HCT116 (cell line): ENCODE data around the gene CFAP221. TPM values are rescaled to one million over a fixed set of nuclear protein-coding genes. Genes with fewer than 3 reads are reported as not detected.

ENCODE experiments used
- ATAC-seq: fragments of 200-7000 bp; cut with Tn5 transposase; 2 replicates; pipeline ENCODE4 v1.9.1; 2020; ENCODE audit warnings: mild to moderate bottlenecking, moderate library complexity
- BruUV-seq: library from RNA; stranded (reverse); fragments of 400-500 nt; replicated peaks from 2 replicates; lab custom pipeline; 2021; lab: Mats Ljungman, UMichigan
- CTCF ChIA-PET: fragments of 300-600 bp; sonication (Branson Sonifier 250); formaldehyde crosslinking; loops from one replicate; lab custom pipeline; 2021; ENCODE audit warnings: antibody characterized with exemption; lab: Charles Lee
- POLR2A ChIA-PET: fragments of 300-600, 350-600 bp; sonication (Branson Sonifier 250); formaldehyde crosslinking; loops from one replicate; lab custom pipeline; 2021; ENCODE audit warnings: antibody characterized with exemption; lab: Charles Lee
- RAD21 ChIA-PET, 2 experiments: fragments of 300-600 bp; sonication (Branson Sonifier 250); formaldehyde crosslinking; loops; one replicate each; lab custom pipeline; 2023; ENCODE audit warnings: low total read pairs in 2 of 2; ENCODE audit not compliant: uncharacterized antibody in 2 of 2, unreplicated experiment in 2 of 2, low non-redundant PET in 1 of 2; lab: Charles Lee
- DNase-seq: peaks from one replicate; pipeline ENCODE4 v3.0.0-alpha.2; 2010; ENCODE audit warnings: low read depth, low spot score
- H2AFZ ChIP-seq: fragments of 200-600 bp; shearing (Covaris generic), sonication (generic); 2 replicates; pipeline ENCODE4 v1.6.1; 2017; ENCODE audit warnings: low read depth, mixed run types, mixed read lengths, antibody characterized with exemption, low read length; ENCODE audit not compliant: poor library complexity, severe bottlenecking
- H3K27ac ChIP-seq: 2 replicates; pipeline ENCODE4 v1.5.1; 2012; ENCODE audit warnings: low read depth, low read length
- H3K27me3 ChIP-seq: fragments of 200-600 bp; sonication (generic); 2 replicates; pipeline ENCODE4 v1.6.1; 2016; ENCODE audit warnings: mixed run types, low read length, mixed read lengths; ENCODE audit not compliant: insufficient read depth
- H3K36me3 ChIP-seq, 2 experiments: fragments of 200-500 bp in 1 of 2; fragments of 200-600 bp in 1 of 2; sonication (Bioruptor generic) in 1 of 2; sonication (generic) in 1 of 2; 2 replicates each; pipeline versions ENCODE4 v1.5.1 to v1.6.1; 2014 to 2016; ENCODE audit warnings: low read length in 2 of 2, inconsistent platforms in 1 of 2, mixed read lengths in 1 of 2, mixed run types in 1 of 2; ENCODE audit not compliant: insufficient read depth in 2 of 2, control insufficient read depth in 1 of 2
- H3K4me1 ChIP-seq, 2 experiments: fragments of 200-600 bp in 1 of 2; sonication (generic) in 1 of 2; 2 replicates each; pipeline versions ENCODE4 v1.5.1 to v1.6.1; 2012 to 2017; ENCODE audit warnings: low read length in 2 of 2, inconsistent platforms in 1 of 2, mild to moderate bottlenecking in 1 of 2, mixed read lengths in 1 of 2, mixed run types in 1 of 2, moderate library complexity in 1 of 2; ENCODE audit not compliant: insufficient read depth in 2 of 2, control insufficient read depth in 1 of 2
- H3K4me2 ChIP-seq: fragments of 200-600 bp; sonication (generic); 2 replicates; pipeline ENCODE4 v1.6.1; 2017; ENCODE audit warnings: mixed run types, low read length, mixed read lengths
- H3K4me3 ChIP-seq, 2 experiments: fragments of 200-600 bp in 1 of 2; sonication (generic) in 1 of 2; replicated peaks in 1 of 2; 2 replicates each; pipeline ENCODE4 v1.5.1; 2011 to 2016; ENCODE audit warnings: low read length in 2 of 2, control low read depth in 1 of 2, low read depth in 1 of 2, mild to moderate bottlenecking in 1 of 2, mixed read lengths in 1 of 2, mixed run types in 1 of 2
- H3K79me2 ChIP-seq: fragments of 200-600 bp; sonication (generic); 2 replicates; pipeline ENCODE4 v1.6.1; 2017; ENCODE audit warnings: mild to moderate bottlenecking, mixed run types, low read length, moderate library complexity, mixed read lengths; ENCODE audit not compliant: insufficient read depth
- H3K9ac ChIP-seq: fragments of 200-600 bp; sonication (generic); 2 replicates; pipeline ENCODE4 v1.6.1; 2016; ENCODE audit warnings: low read length, mixed read lengths
- H3K9me2 ChIP-seq: fragments of 200-600 bp; sonication (generic), shearing (Covaris generic); 2 replicates; pipeline ENCODE4 v1.6.1; 2017; ENCODE audit warnings: mixed run types, mild to moderate bottlenecking, moderate library complexity; ENCODE audit not compliant: insufficient read depth
- H3K9me3 ChIP-seq, 2 experiments: fragments of 200-500 bp in 1 of 2; fragments of 200-600 bp in 1 of 2; sonication (Bioruptor generic) in 1 of 2; sonication (generic) in 1 of 2; 2 replicates each; pipeline ENCODE4 v1.6.1; 2014 to 2017; ENCODE audit warnings: low read length in 2 of 2, mixed read lengths in 2 of 2, inconsistent platforms in 1 of 2, low read depth in 1 of 2, mild to moderate bottlenecking in 1 of 2, mixed run types in 1 of 2, moderate library complexity in 1 of 2; ENCODE audit not compliant: control insufficient read depth in 1 of 2, insufficient read depth in 1 of 2
- H4K20me1 ChIP-seq: fragments of 200-600 bp; sonication (generic), shearing (Covaris generic); 2 replicates; pipeline ENCODE4 v1.6.1; 2017; ENCODE audit warnings: mixed run types, mild to moderate bottlenecking, moderate library complexity; ENCODE audit not compliant: insufficient read depth
- CBX3 ChIP-seq: IDR thresholded peaks from 2 replicates; pipeline ENCODE4 v1.6.1; 2012; ENCODE audit warnings: low read depth
- EGR1 ChIP-seq: IDR thresholded peaks from 2 replicates; pipeline ENCODE4 v1.6.1; 2012; ENCODE audit warnings: low read depth
- JUND ChIP-seq: IDR thresholded peaks from 2 replicates; pipeline ENCODE4 v1.6.1; 2012
- MAX ChIP-seq: IDR thresholded peaks from 2 replicates; pipeline ENCODE4 v1.6.1; 2012
- REST ChIP-seq: IDR thresholded peaks from 2 replicates; pipeline ENCODE4 v1.6.1; 2012; ENCODE audit warnings: low read depth
- SIN3A ChIP-seq: IDR thresholded peaks from 2 replicates; pipeline ENCODE4 v1.6.1; 2012; ENCODE audit warnings: low read depth
- SP1 ChIP-seq: IDR thresholded peaks from 2 replicates; pipeline ENCODE4 v1.6.1; 2012; ENCODE audit warnings: low read depth
- ZBTB33 ChIP-seq: IDR thresholded peaks from 2 replicates; pipeline ENCODE4 v1.6.1; 2011; ENCODE audit warnings: mild to moderate bottlenecking, low read length, moderate library complexity; ENCODE audit not compliant: insufficient replicate concordance; ENCODE audit errors: extremely low read depth
- intact Hi-C: fragments of 100-400 bp; cut with micrococcal nuclease; formaldehyde crosslinking; loops from 2 replicates; pipeline ENCODE4 v1.10.0; 2022
- total RNA-seq: library from RNA; stranded (reverse); gene quantifications from one replicate; pipeline ENCODE4 v1.2.1, GENCODE V29; 2021; ENCODE audit not compliant: unreplicated experiment

Gene CFAP221
- total RNA-seq, 1 experiment from 2014 or later, result 0.96 TPM

GRCh38 chr2:119703526-119703925 is 159.3 kb downstream of the CFAP221 start:
- RAD21 ChIA-PET, result interaction anchor here (0.6 to 0.7 kb wide), 4 partner anchors 318 to 471 kb away, joined by 3 to 4 read pairs (median 3); no protein-coding TSS in a partner anchor
- no peaks in the 10 kb centered on the region for H4K20me1 ChIP-seq
- no peaks in the 10 kb centered on the region for H3K27me3 ChIP-seq
- H3K9me3 ChIP-seq, result peaks cover 0 to 10% of the 10 kb centered on the region in 2 experiments; a peak in 1 of 4 replicates
- H3K36me3 ChIP-seq, result no peaks in the 10 kb centered on the region
- H3K9me2 ChIP-seq, result no peaks in the 10 kb centered on the region
- no peak overlapping the region for H3K4me3 ChIP-seq
- H3K9ac ChIP-seq, result no peak overlapping the region
- TF ChIP-seq CBX3 (no peak), REST (no peak), SP1 (no peak), SIN3A (no peak), JUND (no peak)
- POLR2A ChIA-PET, result no interaction called here
- CTCF ChIA-PET, result interaction anchor here (0.7 to 1.3 kb wide), 16 partner anchors 14 to 610 kb away, joined by 3 to 26 read pairs (median 4); partner anchors contain the start of genes TMEM177 and TMEM185B
- H3K27ac ChIP-seq, result no peak overlapping the region
- no TSS peak for BruUV-seq
- H3K79me2 ChIP-seq, result no peaks in the 10 kb centered on the region
- DNase-seq, result no peak
- H3K4me1 ChIP-seq, result peaks cover 0 to 5% of the 10 kb centered on the region in 2 experiments; a peak in 1 of 4 replicates
- ATAC-seq, result no peak
- no peak overlapping the region for H2AFZ ChIP-seq
- H3K4me2 ChIP-seq, result no peak overlapping the region
- intact Hi-C loops, result loop anchor here (1.0 to 10.0 kb wide), 5 partner anchors 120 to 974 kb away; partner anchors contain the start of gene EPB41L5

- intact Hi-C loops, result loop anchor here (5.0 to 10.0 kb wide), 3 partner anchors 310 to 973 kb away; partner anchors contain the start of gene EPB41L5
Measured at GRCh38 chr2:119704670-119705120, 160.4 kb downstream of the CFAP221 start.

More at GRCh38 chr2:119704670-119705120, 160.4 kb downstream of the CFAP221 start:
- no peak for TF ChIP-seq MAX
- TF ChIP-seq ZBTB33, result no peak
- TF ChIP-seq EGR1, result no peak
- no peak for TF ChIP-seq SIN3A
- Histone ChIP-seq H3K9me3 (peaks cover 0 to 10% of the 10 kb centered on the region in 2 experiments; a peak in 1 of 4 replicates), H2AFZ (no peak overlapping the region), H3K9ac (no peak overlapping the region), H3K9me2 (no peaks in the 10 kb centered on the region), H3K36me3 (no peaks in the 10 kb centered on the region), H4K20me1 (no peaks in the 10 kb centered on the region), H3K27ac (no peak overlapping the region), H3K4me2 (no peak overlapping the region), H3K27me3 (no peaks in the 10 kb centered on the region), H3K79me2 (no peaks in the 10 kb centered on the region), H3K4me1 (peaks cover 0 to 5% of the 10 kb centered on the region in 2 experiments; a peak in 1 of 4 replicates), H3K4me3 (no peak overlapping the region)
- RAD21 ChIA-PET, result no interaction called here
- no TSS peak for BruUV-seq
- POLR2A ChIA-PET, result no interaction called here
- CTCF ChIA-PET, result interaction anchor here (0.9 kb wide), 1 partner anchor 470 kb away, joined by 4 read pairs; no protein-coding TSS in a partner anchor
- no peak for ATAC-seq
- no peak for DNase-seq
